Colonic mucosa (tissue), 4 donors: Measurements from ENCODE around the gene RALGAPB. TPM values are rescaled to one million over a fixed set of nuclear protein-coding genes. Genes with fewer than 3 reads are reported as not detected.

Experiments
- DNase-seq: peaks from one replicate; pipeline ENCODE4 v3.0.0-alpha.2; 2020
- H3K27ac ChIP-seq: fragments of 200-600 bp; one replicate; pipeline ENCODE4 v1.8.0; 2021
- H3K27me3 ChIP-seq: fragments of 200-600 bp; one replicate; pipeline ENCODE4 v1.8.0; 2021
- H3K36me3 ChIP-seq: fragments of 200-600 bp; one replicate; pipeline ENCODE4 v1.8.0; 2021
- H3K4me1 ChIP-seq: fragments of 200-600 bp; one replicate; pipeline ENCODE4 v1.8.0; 2021; ENCODE audit warnings: mild to moderate bottlenecking
- H3K4me3 ChIP-seq: fragments of 200-600 bp; one replicate; pipeline ENCODE4 v1.8.0; 2021
- H3K9ac ChIP-seq, 2 donors: one replicate each; pipeline ENCODE4 v1.7.0; 2013; ENCODE audit warnings: control low read depth in 2 of 2, low read depth in 2 of 2, low read length in 2 of 2
- H3K9me3 ChIP-seq: fragments of 200-600 bp; one replicate; pipeline ENCODE4 v1.8.0; 2021
- CTCF ChIP-seq: fragments of 200-600 bp; IDR thresholded peaks from one replicate; pipeline ENCODE4 v1.8.0; 2022; ENCODE audit warnings: antibody characterized with exemption, mild to moderate bottlenecking
- intact Hi-C: fragments of 100-400 bp; cut with DNase I; formaldehyde crosslinking; loops from one replicate; pipeline ENCODE4 v1.14.1; 2022
- total RNA-seq, 2 donors: library from RNA; stranded (reverse); fragmentation: NEBNext Ultra II Directional in 1 of 2; extraction: Animal tissue kit (Norgen Biotek cat#: 25700) in 1 of 2; gene quantifications; one replicate each; pipeline ENCODE4 v1.2.1, GENCODE V29; 2021
- donor health status: healthy.
- donor health status: DM: no; HTN: no; CAD: no.
- donor health status: DM: no; HTN: no; CAD: no.

Gene RALGAPB
- total RNA-seq, 2 donors from 2014 or later, result 30.5 to 33.7 TPM

DNA sequence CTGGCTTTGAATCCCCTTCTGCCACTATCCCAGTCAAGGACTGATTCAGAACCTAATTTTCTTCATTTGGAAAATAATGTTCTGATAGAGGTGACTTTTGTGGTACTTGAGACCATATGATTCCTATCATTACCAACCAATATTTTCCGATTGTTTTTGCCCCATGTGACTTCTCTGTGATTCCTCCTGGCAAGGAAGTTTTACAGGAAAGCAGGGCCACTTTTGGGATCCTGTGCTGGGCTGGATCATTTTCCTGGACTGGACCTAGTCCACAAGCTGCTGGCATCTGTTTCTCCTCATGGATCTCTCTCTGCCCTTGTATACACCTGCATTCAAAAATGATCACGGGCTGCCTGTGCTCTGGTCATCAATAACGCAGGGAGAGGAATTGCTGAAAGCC lies 23.6 kb upstream of the RALGAPB start:
- H3K27me3 ChIP-seq, result no peaks in the 10 kb centered on the region
- H3K36me3 ChIP-seq, result no peaks in the 10 kb centered on the region
- no peaks in the 10 kb centered on the region for H3K9me3 ChIP-seq
- no peak for DNase-seq
- intact Hi-C loops, result no loop called here
- no peak for TF ChIP-seq CTCF
- H3K9ac ChIP-seq, result no peak overlapping the region
- no peaks in the 10 kb centered on the region for H3K4me1 ChIP-seq
- H3K27ac ChIP-seq, result no peak overlapping the region
- no peak overlapping the region for H3K4me3 ChIP-seq

- DNase-seq, result no peak
- Histone ChIP-seq H3K4me3 (no peak overlapping the region), H3K9me3 (no peaks in the 10 kb centered on the region), H3K9ac (no peak overlapping the region), H3K36me3 (no peaks in the 10 kb centered on the region), H3K27ac (no peak overlapping the region), H3K4me1 (no peaks in the 10 kb centered on the region), H3K27me3 (no peaks in the 10 kb centered on the region)
- no peak for TF ChIP-seq CTCF
- intact Hi-C loops, result no loop called here
These were observed 22.1 kb upstream of the RALGAPB start for GRCh38 chr20:38450412-38450975.

DNA sequence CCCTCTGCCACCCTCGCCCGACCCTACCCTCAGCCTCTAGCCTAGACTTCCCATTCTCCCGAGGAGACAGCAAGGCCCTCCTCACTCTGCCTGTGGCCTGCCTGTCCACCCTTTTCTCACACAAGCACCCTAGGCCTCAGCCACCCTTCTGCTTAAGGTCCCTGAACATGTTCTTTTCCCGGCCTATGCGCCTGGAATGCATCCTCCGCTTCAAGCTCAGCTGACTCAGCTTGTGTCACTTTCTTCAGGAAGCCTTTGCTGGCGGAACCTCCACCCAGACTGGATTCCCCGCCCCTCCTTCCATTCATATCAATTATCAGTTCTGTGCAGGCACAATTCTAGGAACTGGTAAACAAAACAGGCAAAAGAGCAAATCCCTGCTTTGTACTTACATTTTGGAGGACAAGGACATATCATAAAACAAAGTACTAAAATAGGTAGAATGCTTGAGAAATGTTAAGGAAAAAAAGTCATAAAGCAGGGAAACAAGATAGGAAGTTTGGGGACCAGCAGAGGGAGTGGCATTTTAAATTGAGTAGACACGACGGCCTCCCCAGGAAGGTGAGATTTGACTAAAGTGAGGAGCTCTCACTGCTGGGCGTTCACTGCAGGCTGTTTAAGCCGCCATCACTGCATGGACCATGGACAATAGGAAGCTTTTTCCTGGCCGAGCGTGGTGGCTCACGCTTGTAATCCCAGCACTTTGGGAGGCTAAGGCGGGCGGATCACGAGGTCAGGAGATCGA lies 19.6 kb upstream of the RALGAPB start:
- no peak overlapping the region for H3K9ac ChIP-seq
- no peaks in the 10 kb centered on the region for H3K27me3 ChIP-seq
- DNase-seq, result no peak
- H3K4me1 ChIP-seq, result no peaks in the 10 kb centered on the region
- intact Hi-C loops, result no loop called here
- no peaks in the 10 kb centered on the region for H3K36me3 ChIP-seq
- H3K4me3 ChIP-seq, result no peak overlapping the region
- H3K9me3 ChIP-seq, result no peaks in the 10 kb centered on the region
- H3K27ac ChIP-seq, result no peak overlapping the region
- TF ChIP-seq CTCF, result no peak

DNA sequence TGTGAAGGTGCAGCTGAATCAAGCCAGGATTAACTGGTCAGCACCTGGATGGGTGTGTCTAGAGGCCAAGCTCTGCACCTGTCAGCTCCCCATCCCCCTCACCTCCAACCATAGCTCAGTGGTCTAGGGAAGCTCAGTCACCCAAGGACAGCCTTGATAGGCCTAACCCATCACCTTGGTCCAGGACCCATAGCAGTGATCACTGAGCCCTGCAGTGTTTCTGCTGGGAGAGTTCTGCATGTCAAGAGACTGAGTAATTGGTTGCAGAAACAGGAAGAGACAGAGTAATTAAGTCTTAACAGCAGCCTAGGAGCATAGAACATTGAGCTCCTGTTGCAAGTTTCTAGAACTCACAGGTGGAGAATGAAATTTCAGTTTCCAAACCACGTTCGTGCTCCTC lies 18.7 kb upstream of the RALGAPB start:
- no peaks in the 10 kb centered on the region for H3K4me1 ChIP-seq
- DNase-seq, result no peak
- TF ChIP-seq CTCF, result no peak
- intact Hi-C loops, result no loop called here
- no peak overlapping the region for H3K27ac ChIP-seq
- H3K4me3 ChIP-seq, result no peak overlapping the region
- no peaks in the 10 kb centered on the region for H3K36me3 ChIP-seq
- H3K27me3 ChIP-seq, result no peaks in the 10 kb centered on the region
- no peak overlapping the region for H3K9ac ChIP-seq
- H3K9me3 ChIP-seq, result no peaks in the 10 kb centered on the region

GRCh38 chr20:38454556-38455473 lies 17.8 kb upstream of the RALGAPB start:
- H3K9ac ChIP-seq, result no peak overlapping the region
- H3K4me1 ChIP-seq, result no peaks in the 10 kb centered on the region
- H3K36me3 ChIP-seq, result no peaks in the 10 kb centered on the region
- H3K9me3 ChIP-seq, result no peaks in the 10 kb centered on the region
- H3K27ac ChIP-seq, result no peak overlapping the region
- no peak overlapping the region for H3K4me3 ChIP-seq
- intact Hi-C loops, result no loop called here
- no peaks in the 10 kb centered on the region for H3K27me3 ChIP-seq
- DNase-seq, result no peak
- TF ChIP-seq CTCF, result no peak
